HUES48 (cell line): Measurements from ENCODE around the gene CD164.

Source experiments
- H3K27ac ChIP-seq: one replicate; pipeline ENCODE4 v1.7.0; 2013; ENCODE audit warnings: low read depth, low read length, inconsistent platforms
- H3K27me3 ChIP-seq: 2 replicates; pipeline ENCODE4 v1.6.1; 2013; ENCODE audit warnings: mild to moderate bottlenecking, low read length; ENCODE audit not compliant: control insufficient read depth, insufficient read depth
- H3K36me3 ChIP-seq: 2 replicates; pipeline ENCODE4 v1.6.1; 2013; ENCODE audit warnings: low read length; ENCODE audit not compliant: control insufficient read depth, insufficient read depth
- H3K4me1 ChIP-seq: 2 replicates; pipeline ENCODE4 v1.6.1; 2013; ENCODE audit warnings: mild to moderate bottlenecking, low read length; ENCODE audit not compliant: control insufficient read depth, insufficient read depth
- H3K4me3 ChIP-seq: 2 replicates; pipeline ENCODE4 v1.5.1; 2013; ENCODE audit warnings: mild to moderate bottlenecking, low read depth, low read length
- H3K9ac ChIP-seq: 2 replicates; pipeline ENCODE4 v1.6.1; 2013; ENCODE audit warnings: mild to moderate bottlenecking, low read depth, low read length, moderate library complexity
- H3K9me3 ChIP-seq: 2 replicates; pipeline ENCODE4 v1.6.1; 2013; ENCODE audit warnings: low read length; ENCODE audit not compliant: control insufficient read depth, insufficient read depth

Gene CD164

DNA sequence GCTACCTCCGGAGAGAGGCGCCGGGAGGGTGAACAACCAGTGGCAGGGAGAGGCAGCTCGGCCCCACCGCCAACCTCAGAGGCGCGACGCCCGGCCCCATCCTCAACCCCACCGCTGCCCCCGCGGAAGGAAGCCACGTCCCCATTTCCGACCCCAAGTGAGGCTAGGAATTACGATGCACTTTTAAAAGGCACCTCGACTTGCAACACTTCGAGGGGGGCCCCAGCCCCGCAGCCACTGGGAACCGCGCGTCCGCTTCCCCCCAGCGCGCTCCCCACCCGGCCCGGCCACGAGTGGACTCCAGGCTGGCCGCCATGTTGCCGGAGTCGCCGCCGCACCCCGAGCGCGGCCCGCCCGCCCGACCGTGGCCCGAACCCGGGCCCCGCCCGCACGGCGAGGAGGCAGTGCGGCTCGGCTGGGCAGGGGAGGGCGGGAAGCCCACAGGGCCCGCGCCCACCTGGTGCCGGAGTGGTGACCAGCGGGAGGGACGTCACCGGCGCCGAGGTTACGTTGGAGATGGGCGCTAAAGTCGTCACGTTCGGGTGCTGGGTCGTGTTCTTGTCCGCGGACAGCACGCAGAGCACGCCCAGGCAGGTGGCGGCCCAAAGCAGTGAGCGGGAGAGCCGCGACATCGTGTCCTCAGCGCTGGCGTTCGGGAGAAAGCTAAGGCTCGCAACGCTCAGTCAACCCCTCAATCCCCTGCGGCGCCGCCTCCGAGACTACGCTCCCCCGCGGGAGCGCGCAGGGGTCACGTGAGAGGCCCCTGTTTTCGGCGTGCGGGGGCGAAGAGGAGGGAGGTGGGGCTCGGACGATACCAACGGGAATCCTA, at the start of gene CD164:
Gene CD164, minus strand, starts transcription at position 721 of the 829 bp plus-strand sequence. Its CDS starts 89 bp downstream, at position 632.
- H3K27ac ChIP-seq = peak within 1 kb of the TSS; percentile 99
- no peaks in the 10 kb centered on the region for H3K9me3 ChIP-seq
- H3K4me1 ChIP-seq = peaks cover 20% of the 10 kb centered on the region
- H3K27me3 ChIP-seq = no peaks in the 10 kb centered on the region
- peak within 1 kb of the TSS; percentile 97 for H3K9ac ChIP-seq
- peak within 1 kb of the TSS; percentile 82 for H3K4me3 ChIP-seq
- H3K36me3 ChIP-seq = peaks cover 24% of the 10 kb centered on the region

- Histone ChIP-seq H3K4me1 (no peaks in the 10 kb centered on the region), H3K4me3 (no peak overlapping the region), H3K9me3 (no peaks in the 10 kb centered on the region), H3K9ac (no peak overlapping the region), H3K36me3 (no peaks in the 10 kb centered on the region), H3K27me3 (no peaks in the 10 kb centered on the region), H3K27ac (no peak overlapping the region)
Measured at GRCh38 chr6:109429496-109429895, 47.2 kb upstream of the CD164 start.

DNA sequence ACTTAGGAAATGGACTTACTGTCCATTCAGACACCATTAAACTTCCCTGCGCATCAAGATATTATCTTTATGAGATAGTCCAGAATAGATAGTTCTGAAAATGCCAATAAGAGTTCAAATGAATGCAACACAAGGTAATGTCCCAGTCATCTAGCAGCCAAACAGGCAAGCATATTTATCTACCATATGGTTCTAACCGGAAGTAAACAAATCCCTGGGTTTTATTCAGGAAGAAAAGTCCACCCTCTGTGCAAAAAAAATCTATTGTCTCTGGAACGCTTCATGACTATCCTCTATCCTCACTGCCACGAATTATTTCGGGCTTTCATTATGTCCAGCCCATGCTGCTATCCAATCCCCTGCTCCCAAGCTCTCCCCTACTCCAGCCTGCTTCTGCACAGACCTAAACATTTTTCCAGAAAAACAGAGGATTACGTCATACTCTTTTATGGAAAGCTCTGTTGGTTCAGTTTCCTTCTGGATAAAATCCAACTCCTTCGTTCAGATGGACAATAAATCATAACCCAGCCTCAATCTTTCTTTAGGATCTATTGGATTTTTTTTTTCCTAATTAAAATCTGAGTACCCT, 46.7 kb upstream of the CD164 start:
- no peaks in the 10 kb centered on the region for H3K27me3 ChIP-seq
- no peak overlapping the region for H3K4me3 ChIP-seq
- no peaks in the 10 kb centered on the region for H3K9me3 ChIP-seq
- no peak overlapping the region for H3K27ac ChIP-seq
- H3K36me3 ChIP-seq = no peaks in the 10 kb centered on the region
- no peaks in the 10 kb centered on the region for H3K4me1 ChIP-seq
- H3K9ac ChIP-seq = no peak overlapping the region

DNA sequence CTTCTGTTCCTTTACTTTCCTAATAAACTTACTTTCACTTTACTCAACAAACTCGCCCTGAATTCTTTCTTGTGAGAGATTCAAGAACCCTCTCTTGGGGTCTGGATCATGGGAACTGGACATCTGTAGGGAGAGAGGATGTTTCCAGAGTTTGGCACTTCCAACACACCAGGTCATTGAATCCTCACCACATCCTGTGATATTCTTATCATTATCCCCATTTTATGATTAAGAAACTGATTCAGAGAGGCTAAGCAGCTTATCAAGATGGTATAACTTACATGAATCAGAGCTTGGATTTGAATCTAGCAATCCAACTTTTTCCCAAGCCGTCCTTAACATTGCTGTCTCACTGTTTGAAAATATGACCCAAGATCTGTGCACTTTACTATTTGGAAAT, 42.7 kb upstream of the CD164 start:
- H3K27me3 ChIP-seq = no peaks in the 10 kb centered on the region
- H3K4me1 ChIP-seq = no peaks in the 10 kb centered on the region
- H3K9me3 ChIP-seq = no peaks in the 10 kb centered on the region
- no peak overlapping the region for H3K9ac ChIP-seq
- H3K4me3 ChIP-seq = no peak overlapping the region
- no peaks in the 10 kb centered on the region for H3K36me3 ChIP-seq
- no peak overlapping the region for H3K27ac ChIP-seq

DNA sequence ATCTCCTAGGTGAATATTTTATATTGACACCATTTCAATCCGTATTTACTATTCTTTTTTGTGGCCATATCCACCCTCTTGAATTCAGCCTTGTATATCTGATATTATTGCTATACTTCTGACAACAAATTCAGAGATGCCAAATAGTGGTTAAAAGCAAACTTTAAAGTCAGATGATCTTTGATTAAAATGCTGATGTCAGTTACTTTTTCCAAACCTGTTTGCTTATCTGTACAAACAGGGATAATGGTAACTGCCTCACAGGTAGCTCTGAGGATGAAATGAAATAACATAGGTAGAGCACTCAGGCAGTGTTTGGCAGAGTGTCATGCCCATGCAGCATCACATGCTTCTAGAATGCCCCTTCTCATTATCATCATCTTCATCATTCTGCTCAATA, 38.9 kb upstream of the CD164 start:
- Histone ChIP-seq H3K27ac (no peak overlapping the region), H3K4me1 (no peaks in the 10 kb centered on the region), H3K27me3 (no peaks in the 10 kb centered on the region), H3K4me3 (no peak overlapping the region), H3K9ac (no peak overlapping the region), H3K36me3 (no peaks in the 10 kb centered on the region), H3K9me3 (no peaks in the 10 kb centered on the region)

DNA sequence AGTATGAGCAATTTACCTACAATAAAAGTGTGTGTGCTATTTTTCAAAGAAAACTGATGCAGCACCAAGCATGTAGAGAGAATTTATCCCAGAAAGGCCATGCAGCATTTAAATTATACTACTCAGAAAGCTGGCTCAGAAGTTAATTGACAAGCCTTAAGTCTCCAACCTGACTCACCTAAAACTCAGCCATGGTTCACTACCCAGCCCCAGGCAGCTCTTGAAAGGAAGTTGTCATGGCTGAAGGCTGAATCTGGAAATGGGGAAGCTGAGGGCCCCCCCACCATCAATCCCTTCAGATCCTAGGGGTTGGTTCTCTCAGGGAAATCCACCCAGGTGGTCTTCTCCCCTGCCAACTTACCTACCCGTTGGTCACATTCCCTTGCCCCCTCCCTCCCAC, 38.5 kb upstream of the CD164 start:
- H3K9ac ChIP-seq = no peak overlapping the region
- H3K36me3 ChIP-seq = no peaks in the 10 kb centered on the region
- H3K27me3 ChIP-seq = no peaks in the 10 kb centered on the region
- H3K4me3 ChIP-seq = no peak overlapping the region
- H3K9me3 ChIP-seq = no peaks in the 10 kb centered on the region
- H3K27ac ChIP-seq = no peak overlapping the region
- no peaks in the 10 kb centered on the region for H3K4me1 ChIP-seq

DNA sequence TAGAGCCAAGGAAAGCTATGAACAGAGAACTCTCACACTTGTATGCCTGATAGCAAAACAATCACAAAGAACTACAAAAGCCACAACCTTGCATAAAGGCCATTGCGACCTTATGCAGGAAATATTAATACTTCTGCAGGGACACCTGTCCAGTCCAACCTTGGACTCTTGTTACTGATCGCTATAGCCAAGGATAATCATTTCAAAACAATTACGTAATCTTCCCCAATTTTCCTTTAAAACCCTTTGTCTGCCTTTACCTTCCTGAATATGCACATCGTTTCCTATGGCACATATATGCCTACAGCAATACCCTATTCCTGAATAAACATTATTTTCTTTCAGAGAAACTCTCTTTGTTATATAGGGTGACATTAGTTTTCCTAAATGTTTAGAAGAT, 35.4 kb upstream of the CD164 start:
- no peaks in the 10 kb centered on the region for H3K27me3 ChIP-seq
- H3K9ac ChIP-seq = no peak overlapping the region
- no peak overlapping the region for H3K4me3 ChIP-seq
- no peaks in the 10 kb centered on the region for H3K9me3 ChIP-seq
- no peaks in the 10 kb centered on the region for H3K36me3 ChIP-seq
- H3K4me1 ChIP-seq = no peaks in the 10 kb centered on the region
- no peak overlapping the region for H3K27ac ChIP-seq

- Histone ChIP-seq H3K4me3 (no peak overlapping the region), H3K4me1 (no peaks in the 10 kb centered on the region), H3K36me3 (no peaks in the 10 kb centered on the region), H3K9me3 (no peaks in the 10 kb centered on the region), H3K9ac (no peak overlapping the region), H3K27me3 (no peaks in the 10 kb centered on the region), H3K27ac (no peak overlapping the region)
Measured at GRCh38 chr6:109411034-109411433, 28.8 kb upstream of the CD164 start.

DNA sequence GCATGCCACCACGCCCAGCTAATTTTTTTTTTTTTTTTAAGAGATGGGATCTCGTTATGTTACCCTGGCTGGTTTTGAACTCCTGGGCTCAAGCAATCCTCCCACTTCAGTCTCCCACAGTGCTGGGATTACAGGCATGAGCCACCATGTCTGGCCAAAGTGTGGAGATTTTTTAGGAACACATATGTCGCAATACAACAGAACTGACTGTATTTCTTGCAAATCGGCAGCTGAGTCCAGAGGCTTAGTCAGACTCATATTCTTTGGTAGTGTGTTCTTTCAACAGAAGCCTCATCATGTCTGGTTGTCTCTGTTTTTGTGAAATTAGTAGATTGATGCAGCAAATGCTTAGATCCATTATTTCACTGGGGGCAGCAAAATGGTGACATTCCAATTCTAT, 23.9 kb upstream of the CD164 start:
- Histone ChIP-seq H3K36me3 (no peaks in the 10 kb centered on the region), H3K27me3 (no peaks in the 10 kb centered on the region), H3K4me3 (no peak overlapping the region), H3K4me1 (no peaks in the 10 kb centered on the region), H3K9me3 (no peaks in the 10 kb centered on the region), H3K27ac (no peak overlapping the region), H3K9ac (no peak overlapping the region)

DNA sequence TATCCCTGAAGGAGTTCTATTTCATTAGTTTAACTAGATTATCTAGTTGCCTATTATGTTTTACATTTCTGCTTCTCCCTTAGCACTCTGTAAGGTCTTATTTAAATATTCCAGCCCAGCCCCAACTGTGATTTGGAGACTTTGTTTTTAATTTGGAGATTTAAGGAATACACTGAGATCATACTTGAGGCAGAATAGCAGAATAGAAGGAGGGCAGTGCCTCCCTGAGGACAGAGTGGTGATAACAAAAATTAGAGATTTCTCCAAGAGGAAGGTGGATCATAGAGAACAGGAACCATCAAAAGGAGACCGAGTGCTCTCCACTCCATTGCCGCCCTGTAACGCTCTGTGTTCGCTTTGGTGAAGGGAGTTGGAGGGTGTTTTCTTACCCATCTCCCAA, 14.8 kb upstream of the CD164 start:
- H3K27me3 ChIP-seq = no peaks in the 10 kb centered on the region
- H3K36me3 ChIP-seq = no peaks in the 10 kb centered on the region
- H3K4me3 ChIP-seq = no peak overlapping the region
- H3K27ac ChIP-seq = no peak overlapping the region
- H3K9me3 ChIP-seq = no peaks in the 10 kb centered on the region
- H3K9ac ChIP-seq = no peak overlapping the region
- H3K4me1 ChIP-seq = no peaks in the 10 kb centered on the region

DNA sequence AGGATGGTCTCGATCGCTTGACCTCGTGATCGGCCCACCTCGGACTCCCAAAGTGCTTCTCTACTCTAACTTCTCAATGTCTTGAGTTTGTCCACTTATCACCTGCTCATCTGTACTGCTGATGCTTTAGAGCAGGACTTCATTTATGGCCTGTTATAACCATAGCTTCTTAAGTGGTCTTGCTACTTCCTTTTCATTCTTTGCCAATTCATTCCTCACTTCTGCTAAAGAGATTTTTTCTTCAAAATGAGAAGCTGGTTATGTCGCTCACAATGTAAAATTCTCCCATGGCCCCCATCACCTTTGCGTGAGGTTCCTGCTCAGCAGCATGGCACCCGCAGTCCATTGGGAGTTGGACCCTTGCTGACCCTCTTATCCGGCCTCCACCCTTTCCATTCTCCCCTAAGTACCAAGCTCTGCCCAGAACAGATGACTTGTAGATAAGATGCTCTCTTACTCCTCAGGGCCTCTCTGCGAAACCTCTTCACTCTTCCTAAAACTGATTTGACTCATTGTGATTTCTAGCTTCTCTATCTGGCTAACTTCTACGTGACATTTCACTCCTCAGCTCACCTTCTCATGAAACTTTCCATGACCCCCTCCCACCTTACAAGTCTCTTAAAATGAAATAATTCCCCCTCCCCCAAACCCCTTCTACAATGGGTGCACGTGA, 13.9 kb upstream of the CD164 start:
- Histone ChIP-seq H3K27me3 (no peaks in the 10 kb centered on the region), H3K9ac (no peak overlapping the region), H3K4me1 (no peaks in the 10 kb centered on the region), H3K27ac (no peak overlapping the region), H3K36me3 (no peaks in the 10 kb centered on the region), H3K9me3 (no peaks in the 10 kb centered on the region), H3K4me3 (no peak overlapping the region)
